WI38 (cell line): ENCODE data around the gene SPARCL1.
"Not testable (repeated sequence)": the region's sequence is repeated elsewhere in the genome, so short reads cannot be mapped to it uniquely, and the experiment has no call there.

Source experiments
- H3K4me3 ChIP-seq: 2 replicates; pipeline ENCODE4 v1.5.1; 2011; ENCODE audit warnings: low read depth, mild to moderate bottlenecking, control low read depth, low read length
- TF ChIP-seq, protein P1 (sequence below): IDR thresholded peaks from 2 replicates; pipeline ENCODE4 v1.5.1; 2012; ENCODE audit warnings: low read depth, mild to moderate bottlenecking, control low read depth, low read length

SPARCL1 gene

DNA sequence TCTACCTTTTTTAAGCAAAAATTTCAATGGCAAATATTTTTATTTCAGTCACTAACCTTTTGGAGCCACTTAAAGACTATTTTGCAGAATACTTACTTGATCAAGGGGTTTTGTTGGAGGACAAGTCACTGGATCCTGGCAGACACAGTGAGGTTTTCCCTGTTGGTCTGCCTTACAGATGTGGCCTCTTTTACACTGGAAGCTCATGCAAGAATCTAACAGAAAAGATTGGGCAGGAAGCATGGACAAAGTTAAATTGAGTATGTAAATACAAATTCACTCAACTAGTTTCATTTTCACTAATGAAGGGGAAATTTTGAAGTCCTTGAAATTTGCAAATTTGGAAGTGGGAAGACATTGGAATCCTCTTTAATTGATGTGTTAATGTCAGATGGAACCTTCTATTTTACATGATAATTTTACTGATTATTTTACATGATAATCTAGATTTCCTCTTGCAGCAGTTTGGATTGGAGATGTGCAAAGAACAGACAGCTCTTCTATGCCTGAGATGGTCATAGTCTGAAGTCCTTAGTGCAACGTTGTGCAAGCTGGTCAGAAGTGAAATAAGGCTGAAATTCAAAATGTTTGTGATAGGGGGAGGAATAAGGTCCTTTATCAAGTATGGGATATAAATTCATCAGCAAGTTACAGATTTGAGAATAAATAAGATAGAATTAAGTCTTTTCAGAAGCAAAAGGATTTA lies 38.4 kb downstream of the SPARCL1 start:
- TF ChIP-seq, protein P1, sequence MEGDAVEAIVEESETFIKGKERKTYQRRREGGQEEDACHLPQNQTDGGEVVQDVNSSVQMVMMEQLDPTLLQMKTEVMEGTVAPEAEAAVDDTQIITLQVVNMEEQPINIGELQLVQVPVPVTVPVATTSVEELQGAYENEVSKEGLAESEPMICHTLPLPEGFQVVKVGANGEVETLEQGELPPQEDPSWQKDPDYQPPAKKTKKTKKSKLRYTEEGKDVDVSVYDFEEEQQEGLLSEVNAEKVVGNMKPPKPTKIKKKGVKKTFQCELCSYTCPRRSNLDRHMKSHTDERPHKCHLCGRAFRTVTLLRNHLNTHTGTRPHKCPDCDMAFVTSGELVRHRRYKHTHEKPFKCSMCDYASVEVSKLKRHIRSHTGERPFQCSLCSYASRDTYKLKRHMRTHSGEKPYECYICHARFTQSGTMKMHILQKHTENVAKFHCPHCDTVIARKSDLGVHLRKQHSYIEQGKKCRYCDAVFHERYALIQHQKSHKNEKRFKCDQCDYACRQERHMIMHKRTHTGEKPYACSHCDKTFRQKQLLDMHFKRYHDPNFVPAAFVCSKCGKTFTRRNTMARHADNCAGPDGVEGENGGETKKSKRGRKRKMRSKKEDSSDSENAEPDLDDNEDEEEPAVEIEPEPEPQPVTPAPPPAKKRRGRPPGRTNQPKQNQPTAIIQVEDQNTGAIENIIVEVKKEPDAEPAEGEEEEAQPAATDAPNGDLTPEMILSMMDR = no peak

GRCh38 chr4:87489678-87490077 lies 39.5 kb downstream of the SPARCL1 start:
- no peak overlapping the region for H3K4me3 ChIP-seq
- TF ChIP-seq, protein P1 = no peak

More for the DNA sequence above, 38.4 kb downstream of the SPARCL1 start:
- no peak overlapping the region for H3K4me3 ChIP-seq

- not testable (repeated sequence) for H3K4me3 ChIP-seq
Observed at GRCh38 chr4:87488666-87489065, 40.5 kb downstream of the SPARCL1 start.

DNA sequence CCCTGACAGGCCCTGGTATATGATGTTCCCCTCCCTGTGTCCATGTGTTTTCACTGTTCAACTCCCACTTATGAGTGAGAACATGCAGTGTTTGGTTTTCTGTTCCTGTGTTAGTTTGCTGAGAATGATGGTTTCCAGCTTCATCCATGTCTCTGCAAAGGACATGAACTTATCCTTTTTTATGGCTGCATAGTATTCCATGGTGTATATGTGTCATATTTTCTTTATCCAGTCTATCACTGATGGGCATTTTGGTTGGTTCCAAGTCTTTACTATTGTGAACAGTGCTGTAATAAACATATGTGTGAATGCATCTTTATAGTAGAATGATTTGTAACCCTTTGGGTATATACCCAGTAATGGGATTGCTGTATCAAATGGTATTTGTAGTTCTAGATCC lies 45.9 kb downstream of the SPARCL1 start:
- H3K4me3 ChIP-seq = not testable (repeated sequence)

DNA sequence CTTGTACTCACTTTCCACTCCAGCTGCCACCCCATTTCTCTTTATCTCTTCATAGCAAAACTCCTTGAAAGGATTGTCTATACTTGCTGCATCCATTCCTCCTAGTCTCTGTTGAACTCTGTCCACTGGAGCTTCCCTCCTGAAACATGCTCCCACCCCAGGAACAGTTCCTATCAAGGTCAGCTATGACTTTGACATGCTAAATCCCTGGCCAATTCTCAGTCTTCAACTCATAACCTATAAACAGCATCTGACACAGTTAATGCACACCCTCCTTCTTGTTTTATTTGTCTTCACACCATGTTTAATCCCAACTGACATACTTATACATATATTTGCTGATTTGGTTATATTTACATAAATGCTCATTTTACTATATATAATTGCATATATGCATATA lies 47.8 kb downstream of the SPARCL1 start:
- TF ChIP-seq, protein P1 = no peak
- H3K4me3 ChIP-seq = no peak overlapping the region

DNA sequence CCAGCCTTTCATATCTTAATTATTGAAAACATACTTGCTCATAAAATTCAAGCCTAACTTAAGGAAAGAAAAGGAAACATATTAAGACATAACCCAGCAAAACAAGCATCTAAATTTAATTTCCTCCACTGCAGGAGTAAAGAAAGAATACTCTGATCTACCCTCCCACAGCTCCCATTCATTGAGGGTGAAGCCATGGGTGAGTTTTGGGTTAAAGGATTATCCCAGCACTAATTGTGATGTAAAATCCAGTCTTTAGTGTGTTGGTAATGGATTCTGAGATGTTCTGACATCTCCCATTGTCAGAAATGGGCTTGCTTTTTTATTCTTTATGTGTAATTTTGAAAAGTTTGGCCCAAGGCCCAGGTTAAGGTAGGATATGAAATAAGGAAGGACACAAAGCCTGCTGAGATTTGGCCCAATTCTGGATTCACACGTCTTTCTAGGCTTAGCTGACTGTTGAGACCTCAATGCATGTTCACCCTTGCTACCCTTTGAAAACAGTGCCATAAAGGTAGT lies 50.4 kb downstream of the SPARCL1 start:
- TF ChIP-seq, protein P1 = no peak
- H3K4me3 ChIP-seq = no peak overlapping the region

- TF ChIP-seq, protein P1 = no peak
- H3K4me3 ChIP-seq = no peak overlapping the region
Observed at GRCh38 chr4:87476934-87477333, 52.2 kb downstream of the SPARCL1 start.

DNA sequence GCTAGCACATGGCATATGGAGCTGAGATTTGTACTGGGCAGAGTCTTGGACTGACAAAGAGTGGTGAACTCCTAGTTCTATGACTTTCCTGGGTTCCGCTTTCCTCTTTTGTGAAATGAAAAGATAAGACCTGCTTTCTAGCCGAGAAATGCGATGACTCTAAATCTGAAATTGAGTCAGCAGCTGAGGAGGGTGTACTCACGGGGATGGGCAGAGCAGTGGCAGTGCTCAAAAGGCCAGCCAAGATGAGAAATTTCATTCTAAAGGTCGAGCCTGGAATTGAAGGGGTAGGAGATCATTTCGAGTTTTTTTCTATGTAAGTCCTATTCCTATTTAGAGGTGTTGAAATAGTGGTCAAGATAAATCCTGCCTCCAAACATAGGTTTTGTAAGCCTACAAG lies 59.8 kb downstream of the SPARCL1 start:
- H3K4me3 ChIP-seq = no peak overlapping the region
- TF ChIP-seq, protein P1 = no peak
